Bone marrow (tissue), 2 donors: ENCODE results near the gene MPV17.
"Not testable (repeated sequence)": the region's sequence is repeated elsewhere in the genome, so short reads cannot be mapped to it uniquely, and the experiment has no call there.

Experiments used
- DNase-seq, 2 donors: peaks; one replicate each; lab custom pipeline; 2025; lab: John Stamatoyannopoulos, UW

MPV17 gene

GRCh38 chr2:27298391-27299080 is 24.4 kb downstream of the MPV17 start:
- no peak for DNase-seq

DNA sequence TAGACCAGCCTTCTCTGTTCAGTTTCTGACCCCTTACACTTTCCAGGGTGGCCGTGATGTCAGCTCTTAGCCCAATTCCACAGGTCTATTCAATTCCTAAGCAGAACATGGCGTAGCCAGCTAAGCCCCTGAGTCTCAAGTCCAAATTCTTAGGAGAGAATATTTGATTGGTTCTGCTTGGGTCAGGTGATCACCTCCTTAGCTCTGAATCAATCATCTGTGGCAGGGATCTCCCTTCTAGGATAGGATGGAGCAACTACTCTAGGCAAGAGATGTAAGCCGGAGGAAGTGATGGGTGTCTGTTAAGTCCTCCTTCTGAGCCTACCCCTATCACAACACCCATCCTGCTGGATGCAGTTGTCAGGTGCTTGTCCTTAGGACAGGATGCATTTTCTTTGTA is 25.7 kb downstream of the MPV17 start:
- DNase-seq = no peak

DNA sequence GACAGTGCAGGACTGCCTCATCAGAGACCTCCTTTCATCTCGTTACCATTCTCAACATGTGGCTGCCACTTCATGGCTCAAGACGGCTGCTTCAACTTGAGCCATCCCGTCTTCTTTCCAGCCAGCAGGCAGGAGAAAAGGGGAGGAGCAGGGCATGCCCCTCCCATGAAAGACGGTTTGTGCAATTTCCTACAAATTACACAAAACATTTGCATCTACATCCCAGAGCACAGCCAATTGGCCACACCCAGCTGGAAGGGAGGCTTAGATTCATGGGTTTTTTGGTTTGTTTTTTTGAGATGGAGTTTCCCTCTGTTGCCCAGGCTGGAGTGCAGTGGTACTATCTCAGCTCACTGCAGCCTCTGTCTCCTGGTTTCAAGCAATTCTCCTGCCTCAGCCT is 26.4 kb downstream of the MPV17 start:
- no peak for DNase-seq

GRCh38 chr2:27294928-27295327 is 28.0 kb downstream of the MPV17 start:
- DNase-seq = no peak

GRCh38 chr2:27291865-27292264 is 31.0 kb downstream of the MPV17 start:
- DNase-seq = no peak

DNA sequence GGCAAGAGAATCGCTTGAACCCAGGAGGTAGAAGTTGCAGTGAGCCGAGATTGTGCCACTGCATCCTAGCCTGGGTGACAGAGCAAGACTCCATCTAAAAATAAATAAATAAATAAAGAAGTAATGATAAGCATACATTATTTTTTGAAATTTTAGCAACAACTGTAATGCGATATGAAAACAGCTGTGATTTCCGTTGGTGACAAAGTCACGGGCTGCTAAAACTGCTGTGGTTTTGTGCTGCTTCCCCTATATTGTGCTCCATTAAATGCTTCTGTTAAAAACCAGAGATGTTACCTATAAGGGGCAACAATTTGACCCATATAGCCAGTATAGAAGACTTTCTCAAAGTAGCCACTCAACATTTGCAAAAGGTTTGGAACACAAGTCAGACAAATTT is 32.3 kb downstream of the MPV17 start:
- DNase-seq = no peak

DNA sequence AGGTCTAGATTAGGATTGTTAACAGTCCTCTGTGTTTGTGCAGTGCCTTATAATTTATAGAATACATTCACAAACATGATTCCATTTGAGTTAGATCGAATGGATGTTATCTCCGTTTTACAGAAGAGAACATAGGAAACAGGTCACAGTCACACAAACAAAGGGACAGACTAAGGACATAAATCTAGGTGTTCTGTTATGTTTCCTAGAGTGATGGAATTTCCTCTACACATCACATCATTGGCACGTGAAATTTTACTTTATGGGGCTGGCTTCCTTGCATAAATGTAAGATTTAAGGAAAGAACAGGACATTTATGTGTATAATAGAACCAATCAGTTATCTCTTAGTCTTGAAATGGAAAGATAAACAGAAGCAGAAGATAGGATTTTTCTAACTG is 34.3 kb downstream of the MPV17 start:
- DNase-seq = no peak

GRCh38 chr2:27285481-27285880 is 37.4 kb downstream of the MPV17 start:
- DNase-seq = no peak

- no peak for DNase-seq
Observed at GRCh38 chr2:27284996-27285395, 37.9 kb downstream of the MPV17 start.

DNA sequence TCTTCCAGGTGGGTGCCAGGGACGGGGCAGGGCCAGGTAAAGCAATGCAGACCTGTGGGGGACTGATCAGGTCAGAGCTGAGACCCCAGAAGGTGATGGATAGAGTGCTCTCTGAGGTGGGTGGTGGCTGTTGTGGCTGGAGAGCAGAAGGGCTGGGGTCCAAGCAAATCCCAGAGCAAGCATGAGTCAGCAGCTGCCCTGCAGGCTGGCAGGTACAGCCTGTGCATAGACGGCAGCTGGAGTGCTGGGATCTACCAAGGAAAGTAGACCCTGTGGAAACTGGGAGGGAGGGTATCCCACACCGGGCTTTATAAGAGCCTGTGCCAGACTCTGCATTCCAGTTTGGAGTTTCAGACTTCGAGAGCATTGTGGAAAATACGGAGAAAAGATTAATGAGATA is 40.0 kb downstream of the MPV17 start:
- DNase-seq = no peak

DNA sequence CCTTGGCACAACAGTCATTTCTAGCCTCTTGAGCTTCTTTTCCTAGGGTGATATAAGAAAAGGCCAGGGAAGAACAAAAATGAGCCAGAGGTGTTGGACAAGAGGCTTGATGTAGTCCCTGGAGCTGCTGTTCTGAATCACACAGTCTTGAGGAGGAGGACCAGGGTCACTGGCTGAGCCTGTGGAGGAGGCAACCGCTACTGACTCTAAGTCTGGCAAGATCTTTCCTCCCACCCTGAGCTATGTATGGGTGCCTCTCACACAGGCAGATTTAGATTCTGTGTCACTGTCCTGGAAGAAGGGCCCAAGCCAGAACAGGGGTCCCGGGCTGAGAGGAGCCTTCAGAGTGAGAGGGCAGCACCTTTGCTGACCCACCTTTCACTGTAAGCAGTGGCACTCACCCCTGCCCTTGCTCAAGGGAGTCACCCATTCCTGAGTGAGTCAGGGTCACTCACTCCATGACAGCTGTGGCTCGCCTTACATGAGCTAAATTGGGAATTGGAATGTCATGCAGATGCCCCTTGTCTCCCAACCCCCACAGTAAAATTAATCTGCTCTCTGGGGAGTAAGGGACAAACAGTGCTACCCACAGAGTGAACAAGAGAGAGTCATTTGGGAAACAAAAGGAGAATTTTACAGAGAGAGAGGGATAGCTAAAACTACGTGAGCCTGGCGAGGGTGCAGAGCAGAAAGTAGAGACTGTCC is 40.9 kb downstream of the MPV17 start, which contains the start of gene TRIM54:
Gene TRIM54 (plus strand): TSS at position 575 of the 705 bp plus-strand sequence. CDS start 303 bp downstream, outside the sequence.
- DNase-seq = no peak

GRCh38 chr2:27281442-27281841 is 41.5 kb downstream of the MPV17 start:
- DNase-seq = no peak

DNA sequence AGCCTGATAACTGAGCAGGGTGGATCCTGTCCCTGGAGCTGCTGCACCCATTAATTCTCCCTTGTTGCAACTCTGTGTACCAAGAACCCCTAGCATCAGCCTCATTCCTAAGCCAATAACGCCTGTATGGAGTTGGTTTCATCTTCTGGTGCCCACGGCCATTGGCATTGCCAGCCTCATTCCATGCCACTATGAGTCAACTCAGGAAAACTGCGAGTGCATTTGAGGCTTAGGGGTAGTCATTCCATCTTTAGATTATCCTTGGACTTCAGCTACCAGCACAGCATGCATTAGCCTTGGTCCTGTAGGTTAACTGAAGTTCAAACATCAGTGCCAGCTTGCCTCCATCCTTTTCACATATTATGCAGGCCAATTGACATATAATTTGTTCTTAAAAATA is 42.1 kb downstream of the MPV17 start:
- no peak for DNase-seq

- DNase-seq = no peak
Observed at GRCh38 chr2:27278010-27278409, 44.9 kb downstream of the MPV17 start.

DNA sequence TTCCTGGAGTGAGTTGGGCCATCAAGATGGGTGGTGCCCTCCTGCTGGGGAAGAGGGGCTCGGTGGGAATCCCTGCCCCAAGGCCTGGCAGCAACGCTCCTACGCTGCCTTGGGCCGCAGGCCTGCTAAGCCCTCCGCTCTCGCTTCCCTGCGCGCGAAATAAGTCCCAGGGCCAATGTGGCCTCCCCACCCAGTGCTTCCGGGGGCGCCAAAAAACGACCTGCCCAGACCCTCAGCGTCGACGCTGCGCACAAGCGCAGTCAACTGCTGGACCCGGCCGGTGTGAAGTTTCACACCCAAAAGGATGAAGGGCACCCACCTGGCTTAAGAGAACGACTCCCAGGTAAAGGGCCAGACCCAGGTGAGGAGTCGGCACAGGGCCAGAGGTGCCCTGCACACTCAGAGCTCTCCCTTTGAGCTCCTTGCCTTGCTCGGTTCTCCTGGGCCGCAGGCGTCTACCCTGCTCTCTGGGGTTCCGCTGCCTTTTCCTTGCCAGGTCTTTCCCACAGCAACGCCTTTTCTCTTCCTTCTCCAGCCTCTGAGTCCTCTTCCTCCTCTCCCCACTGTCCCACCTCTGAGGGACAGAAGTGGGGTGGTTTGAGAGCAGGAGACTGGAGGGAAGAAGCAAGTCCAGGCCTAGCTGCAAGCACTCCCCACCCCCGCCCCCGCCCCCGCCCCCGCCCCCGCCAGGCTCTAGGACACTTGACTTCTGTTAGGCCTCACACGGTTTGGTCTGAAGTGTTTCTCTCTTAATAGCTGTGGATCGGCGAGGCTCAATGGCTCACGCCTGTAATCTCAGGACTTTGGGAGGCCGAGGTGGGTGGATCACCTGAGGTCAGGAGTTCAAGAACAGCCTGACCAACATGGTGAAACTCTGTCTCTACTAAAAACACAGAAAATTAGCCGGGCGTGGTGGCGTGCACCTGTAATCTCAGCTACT is 47.4 kb downstream of the MPV17 start, which contains the start of gene DNAJC5G:
Gene DNAJC5G (plus strand): TSS at position 223 of the 940 bp plus-strand sequence. CDS start 1,296 bp downstream, outside the sequence.
- DNase-seq = no peak

DNA sequence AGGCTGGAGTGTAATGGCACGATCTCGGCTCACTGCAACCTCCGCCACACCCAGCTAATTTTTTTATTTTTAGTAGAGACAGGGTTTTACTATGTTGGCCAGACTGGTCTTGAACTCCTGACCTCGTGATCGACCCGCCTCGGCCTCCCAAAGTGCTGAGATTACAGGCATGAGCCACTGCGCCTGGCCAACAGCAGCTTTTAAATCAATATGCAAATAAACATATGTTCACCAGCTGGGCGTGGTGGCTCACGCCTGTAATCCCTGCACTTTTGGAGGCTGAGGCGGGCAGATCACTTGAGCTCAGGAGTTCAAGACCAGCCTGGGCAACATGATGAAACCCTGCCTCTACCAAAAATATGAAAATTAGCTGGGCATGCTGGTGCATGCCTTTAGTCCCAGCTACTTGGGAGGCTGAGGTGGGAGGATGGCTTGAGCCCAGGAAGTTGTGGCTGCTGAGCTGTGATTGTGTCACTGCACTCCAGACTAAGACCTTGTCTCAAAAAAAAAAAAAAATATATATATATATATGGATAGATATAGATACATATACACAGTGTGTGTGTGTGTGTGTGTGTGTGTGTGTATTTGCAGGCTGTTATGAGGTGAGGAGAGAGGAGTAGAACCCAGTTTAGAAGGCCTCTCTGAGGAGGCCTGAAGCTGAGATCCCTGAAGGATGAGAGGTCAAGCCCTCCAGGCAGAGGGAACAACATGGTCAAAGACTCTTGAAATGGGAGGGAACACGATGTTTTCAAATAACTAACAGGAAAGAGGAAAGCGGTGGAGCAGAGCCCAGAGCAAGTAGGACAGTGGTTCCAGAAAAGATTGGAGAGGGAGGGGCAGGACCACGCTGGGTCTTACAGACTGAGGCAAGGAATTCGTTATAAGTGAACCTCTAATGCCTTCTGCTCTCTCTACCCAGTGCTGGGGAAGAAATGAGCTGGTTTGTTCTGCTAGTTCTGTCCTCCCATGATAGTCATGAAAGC is 50.1 kb downstream of the MPV17 start:
- not testable (repeated sequence) for DNase-seq

DNA sequence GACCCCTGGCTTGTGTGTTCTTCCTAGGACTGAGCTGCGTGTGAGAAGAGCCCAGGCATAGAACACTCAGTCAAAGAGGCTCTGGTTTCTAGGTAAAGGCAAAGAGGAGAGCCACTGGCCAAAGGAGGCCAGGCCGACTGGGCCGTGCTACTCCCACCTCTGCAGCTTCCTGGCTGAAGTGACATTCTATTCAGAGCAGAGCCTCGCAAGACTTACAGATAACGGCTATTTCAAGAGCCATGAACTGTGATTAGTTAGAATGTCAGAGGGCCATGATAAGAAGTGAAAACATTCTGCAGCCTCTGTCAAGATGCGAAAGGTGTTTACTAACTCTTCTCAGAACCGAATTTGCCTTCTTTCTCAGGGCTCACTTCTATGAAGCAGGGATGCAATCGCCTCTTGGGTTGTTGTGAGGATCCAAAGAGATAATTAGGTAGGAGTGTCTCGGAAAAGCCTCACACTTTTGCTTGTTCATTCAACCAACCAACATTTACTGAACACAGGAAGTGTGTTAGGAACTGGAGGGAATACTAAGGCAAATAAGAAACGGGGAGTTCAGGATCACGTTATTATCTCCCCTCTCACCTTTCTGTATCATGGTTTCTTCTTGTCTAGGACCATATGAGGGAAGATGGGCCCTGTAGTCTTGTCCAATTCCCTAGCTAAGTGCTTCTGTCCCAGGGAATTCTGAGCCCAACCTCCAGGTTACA is 51.1 kb downstream of the MPV17 start:
- no peak for DNase-seq

GRCh38 chr2:27270670-27271069 is 52.2 kb downstream of the MPV17 start:
- DNase-seq = no peak

DNA sequence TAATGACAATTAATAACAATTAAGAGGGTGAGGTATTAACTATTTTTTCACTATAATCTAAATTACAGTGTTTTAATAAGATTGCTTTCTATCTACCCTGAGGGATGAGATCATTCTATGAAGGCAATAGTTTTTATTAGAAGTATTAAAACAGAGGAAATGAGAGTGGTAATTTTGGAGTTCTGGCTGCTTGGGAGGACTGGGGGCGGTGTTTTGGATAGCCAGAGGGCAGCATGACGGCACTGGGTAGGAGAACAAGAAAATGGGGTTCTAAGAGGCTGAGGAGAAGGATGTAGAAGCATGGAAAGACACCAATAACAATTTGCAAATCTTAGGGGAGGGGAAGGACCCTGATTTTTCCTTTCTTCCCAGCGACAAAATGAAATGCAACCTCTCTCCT is 52.8 kb downstream of the MPV17 start:
- no peak for DNase-seq

DNA sequence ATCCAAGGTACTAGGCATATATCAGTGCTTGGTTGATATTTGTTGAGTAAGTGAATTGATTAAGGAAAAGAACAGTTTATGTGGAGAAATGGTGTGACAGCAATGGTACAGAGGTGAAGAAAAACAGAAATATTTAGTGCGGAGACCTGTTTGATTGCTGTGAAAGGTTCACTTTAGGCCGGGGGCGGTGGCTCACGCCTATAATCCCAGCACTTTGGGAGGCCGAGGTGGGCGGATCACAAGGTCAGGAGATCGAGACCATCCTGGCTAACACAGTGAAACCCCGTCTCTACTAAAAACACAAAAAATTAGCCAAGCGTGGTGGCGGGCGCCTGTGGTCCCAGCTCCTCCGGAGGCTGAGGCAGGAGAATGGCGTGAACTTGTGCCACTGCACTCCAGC is 54.6 kb downstream of the MPV17 start:
- DNase-seq = not testable (repeated sequence)

- no peak for DNase-seq
Observed at GRCh38 chr2:27265536-27265870, 57.4 kb downstream of the MPV17 start.
